Stimulated activated CD8-positive, alpha-beta memory T cell treated with anti-CD3 and anti-CD28 coated beads, Interleukin-4, amount 100 ng/mL, for 4 hours (primary cell): ENCODE results near the gene STRIP2.
"Not testable (repeated sequence)": the region's sequence is repeated elsewhere in the genome, so short reads cannot be mapped to it uniquely, and the experiment has no call there.

Source experiments
- DNase-seq, 2 donors: peaks; one replicate each; pipeline ENCODE4 v3.0.0-alpha.2; 2020; ENCODE audit warnings: low read depth in 2 of 2, low spot score in 1 of 2

The STRIP2 gene

GRCh38 chr7:129453510-129454248 lies 19.4 kb downstream of the STRIP2 start:
- DNase-seq, result no peak

DNA sequence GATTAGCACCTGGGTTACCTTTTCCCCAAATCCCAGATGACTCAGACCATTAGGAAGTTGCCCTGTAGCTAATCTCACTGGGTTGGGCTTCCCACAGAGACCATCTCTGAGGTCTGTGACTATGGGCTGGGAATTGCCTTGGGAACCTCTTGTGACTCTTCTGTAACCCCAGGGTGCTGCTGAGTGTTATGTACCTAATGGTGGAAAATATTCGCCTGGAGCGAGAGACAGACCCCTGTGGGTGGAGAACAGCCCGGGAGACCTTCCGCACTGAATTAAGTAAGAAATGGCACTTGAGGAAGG lies 20.0 kb downstream of the STRIP2 start:
- DNase-seq, result no peak

GRCh38 chr7:129456421-129456820 lies 22.2 kb downstream of the STRIP2 start:
- no peak for DNase-seq

DNA sequence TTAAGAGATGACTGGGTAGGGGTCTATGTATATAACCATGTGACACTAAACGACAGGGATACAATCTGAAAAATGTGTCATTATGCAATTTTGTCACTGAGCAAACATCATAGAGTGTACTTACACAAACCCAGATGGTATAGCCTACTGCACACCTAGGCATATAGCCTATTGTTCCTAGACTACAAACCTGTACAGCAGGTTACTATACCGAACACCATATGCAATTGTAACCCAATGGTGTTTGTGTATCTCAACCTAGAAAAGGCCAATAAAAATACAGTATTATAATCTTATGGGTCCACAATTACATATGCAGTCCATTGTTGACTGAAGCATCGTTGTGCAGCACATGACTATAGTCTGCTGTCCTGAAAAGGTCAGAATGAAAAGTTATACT lies 22.9 kb downstream of the STRIP2 start:
- no peak for DNase-seq

- no peak for DNase-seq
Observed at GRCh38 chr7:129458171-129458570, 23.9 kb downstream of the STRIP2 start.

DNA sequence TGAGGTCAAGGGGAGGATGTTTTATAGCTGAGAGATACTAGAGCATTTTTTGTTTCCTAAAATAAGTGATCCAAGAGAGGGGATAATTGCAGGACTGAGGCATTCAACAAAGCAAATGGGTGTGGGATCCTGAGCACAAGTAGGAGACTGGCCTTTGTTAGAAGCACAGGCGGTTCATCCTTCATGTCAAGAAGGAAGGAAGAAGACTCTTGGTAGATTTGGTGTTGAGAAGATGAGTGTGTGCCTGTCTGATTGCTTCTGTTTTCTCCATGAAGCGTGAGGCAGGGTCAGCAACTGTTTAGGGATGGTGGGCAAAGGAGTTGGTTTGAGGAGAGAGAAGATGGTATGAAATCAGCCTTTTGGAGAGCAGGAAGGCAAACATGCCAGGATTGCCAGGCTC lies 27.6 kb downstream of the STRIP2 start:
- DNase-seq, result no peak

GRCh38 chr7:129462420-129462819 lies 28.2 kb downstream of the STRIP2 start:
- no peak for DNase-seq

GRCh38 chr7:129464194-129464593 lies 30.0 kb downstream of the STRIP2 start:
- no peak for DNase-seq

DNA sequence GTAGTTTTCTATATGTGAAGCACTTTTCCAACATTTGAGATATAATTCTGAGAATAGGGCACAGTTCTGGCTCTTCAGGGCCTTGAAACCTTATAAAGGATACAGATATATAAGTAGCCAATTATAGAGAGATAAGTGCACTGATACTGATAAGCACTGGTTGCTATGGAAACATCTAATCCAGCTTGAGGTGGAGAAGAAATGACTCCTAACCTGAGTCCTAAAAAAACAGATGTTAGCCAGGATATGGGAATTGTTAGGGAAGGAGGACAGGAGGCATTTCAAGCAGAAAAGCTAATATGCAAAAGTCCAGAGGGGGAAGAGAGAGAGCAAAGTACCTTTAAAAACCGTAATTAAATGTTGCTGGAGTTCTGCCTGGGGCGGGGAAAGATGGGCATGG lies 30.8 kb downstream of the STRIP2 start:
- no peak for DNase-seq

- no peak for DNase-seq
Observed at GRCh38 chr7:129466796-129467195, 32.6 kb downstream of the STRIP2 start.

DNA sequence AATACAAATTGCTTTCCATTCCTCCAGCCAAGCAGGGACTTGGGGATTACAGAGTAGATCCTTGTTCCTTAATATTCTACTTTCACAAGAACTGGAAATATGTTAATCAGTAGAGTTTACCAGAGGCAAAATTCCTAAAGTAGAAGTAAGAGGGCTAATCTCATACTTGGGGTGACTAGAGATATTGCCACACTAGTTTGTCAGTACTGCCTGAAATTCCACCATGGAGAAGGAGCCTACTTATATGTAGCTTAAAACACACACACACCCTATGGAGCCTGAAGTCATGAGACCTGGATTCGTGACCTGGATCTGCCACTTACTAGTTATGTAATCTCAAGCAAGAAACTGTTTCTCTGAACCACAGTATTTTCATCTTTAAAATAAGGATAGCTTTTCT lies 33.9 kb downstream of the STRIP2 start:
- DNase-seq, result no peak

DNA sequence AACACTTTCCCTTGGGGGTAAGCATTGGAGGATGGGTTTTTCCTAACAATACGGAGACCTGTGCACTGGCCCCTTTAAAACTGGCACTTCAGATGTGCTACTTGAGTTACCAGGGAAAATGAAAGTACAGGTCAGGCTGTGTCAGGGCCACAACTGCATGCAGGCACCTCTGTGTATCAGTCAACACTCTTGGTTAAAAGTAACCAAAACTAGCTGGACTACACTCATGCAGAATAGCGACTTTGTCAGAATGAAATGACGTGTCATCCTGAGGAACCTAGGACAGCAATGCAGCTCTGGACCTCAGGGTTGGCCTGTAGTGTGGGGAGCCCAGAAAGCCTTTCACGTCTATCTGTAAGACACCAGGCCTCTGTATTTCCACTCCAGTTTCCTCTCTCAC lies 34.3 kb downstream of the STRIP2 start:
- no peak for DNase-seq

- DNase-seq, result no peak
Observed at GRCh38 chr7:129469930-129470329, 35.7 kb downstream of the STRIP2 start.

- no peak for DNase-seq
Observed at GRCh38 chr7:129470411-129470810, 36.2 kb downstream of the STRIP2 start.

DNA sequence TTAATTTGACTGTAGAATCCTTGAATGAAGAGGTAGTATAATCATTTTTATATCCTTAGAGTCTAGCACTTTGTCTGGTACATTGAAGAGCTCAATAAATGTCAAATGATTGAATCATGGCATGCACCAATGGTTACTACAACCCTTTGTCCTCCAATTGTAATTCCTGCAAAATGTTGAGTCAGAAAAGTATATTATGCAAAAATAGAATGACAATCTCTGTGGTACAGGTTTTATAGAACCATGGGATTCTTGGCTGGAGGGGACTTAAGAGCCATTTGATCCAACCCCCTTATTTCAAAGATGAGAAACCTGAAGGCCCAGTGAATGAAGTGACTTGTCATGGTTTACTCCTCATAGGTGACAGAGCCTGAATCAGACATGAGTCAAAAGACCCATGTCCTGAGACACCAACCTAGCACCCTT lies 37.2 kb downstream of the STRIP2 start:
- no peak for DNase-seq

DNA sequence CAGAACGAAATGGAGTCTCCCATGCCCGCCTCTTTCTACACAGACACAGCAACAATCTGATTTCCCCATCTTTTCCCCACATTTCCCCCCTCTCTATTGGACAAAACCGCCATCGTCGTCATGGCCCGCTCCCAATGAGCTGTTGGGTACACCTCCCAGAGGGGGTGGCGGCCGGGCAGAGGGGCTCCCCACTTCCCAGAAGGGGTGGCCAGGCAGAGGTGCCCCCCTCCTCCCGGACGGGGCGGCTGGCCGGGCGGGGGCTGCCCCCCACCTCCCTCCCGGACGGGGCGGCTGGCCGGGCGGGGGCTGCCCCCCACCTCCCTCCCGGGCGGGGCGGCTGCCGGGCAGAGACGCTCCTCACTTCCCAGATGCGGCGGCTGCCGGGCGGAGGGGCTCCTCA lies 41.7 kb downstream of the STRIP2 start:
- DNase-seq, result not testable (repeated sequence)

DNA sequence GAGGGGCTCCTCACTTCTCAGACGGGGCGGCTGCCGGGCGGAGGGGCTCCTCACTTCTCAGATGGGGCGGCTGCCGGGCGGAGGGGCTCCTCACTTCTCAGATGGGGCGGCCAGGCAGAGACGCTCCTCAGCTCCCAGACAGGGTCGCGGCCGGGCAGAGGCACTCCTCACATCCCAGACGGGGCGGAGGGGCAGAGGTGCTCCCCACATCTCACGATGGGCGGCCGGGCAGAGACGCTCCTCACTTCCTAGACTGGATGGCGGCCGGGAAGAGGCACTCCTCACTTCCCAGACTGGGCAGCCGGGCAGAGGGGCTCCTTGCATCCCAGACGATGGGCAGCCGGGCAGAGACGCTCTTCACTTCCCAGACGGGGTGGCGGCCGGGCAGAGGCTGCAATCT lies 42.2 kb downstream of the STRIP2 start:
- not testable (repeated sequence) for DNase-seq

DNA sequence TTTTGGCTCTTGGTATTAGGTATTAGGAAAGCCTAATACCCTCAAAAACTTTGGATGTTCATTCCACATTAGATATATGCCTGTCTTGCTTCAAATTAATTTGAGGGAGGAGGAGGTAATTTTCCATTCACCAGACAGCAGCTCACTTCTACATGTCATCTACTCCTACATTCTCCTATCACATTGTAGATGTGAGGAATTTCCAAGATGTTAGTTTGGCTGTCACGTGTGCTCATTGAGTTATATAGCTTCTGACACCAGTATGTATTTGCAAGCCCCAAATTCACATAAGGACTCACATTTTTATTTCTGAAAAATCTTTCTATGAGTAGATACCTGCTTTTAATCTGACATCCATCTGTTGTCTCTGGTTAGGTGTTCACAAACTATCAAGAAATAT lies 45.6 kb downstream of the STRIP2 start:
- DNase-seq, result no peak

- no peak for DNase-seq
Observed at GRCh38 chr7:129480674-129481363, 46.6 kb downstream of the STRIP2 start.

GRCh38 chr7:129481376-129481775 lies 47.1 kb downstream of the STRIP2 start:
- not testable (repeated sequence) for DNase-seq

DNA sequence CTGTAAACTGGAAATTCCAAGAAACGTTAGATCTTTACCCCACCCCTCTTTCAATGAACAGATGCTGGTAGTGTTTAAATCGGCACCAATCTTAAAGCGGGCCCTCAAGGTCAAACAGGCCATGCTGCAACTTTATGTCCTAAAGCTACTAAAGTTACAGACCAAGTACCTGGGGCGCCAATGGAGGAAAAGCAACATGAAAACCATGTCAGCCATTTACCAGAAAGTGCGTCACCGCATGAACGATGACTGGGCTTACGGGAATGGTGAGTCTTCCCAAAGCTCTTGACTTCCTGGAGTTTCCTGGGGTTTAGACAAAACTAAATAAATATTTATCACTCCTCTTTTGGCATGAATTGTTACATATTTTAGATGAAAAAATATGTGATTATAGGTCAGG lies 48.5 kb downstream of the STRIP2 start:
- DNase-seq, result no peak

- DNase-seq, result no peak
Observed at GRCh38 chr7:129489491-129489890, 55.3 kb downstream of the STRIP2 start.

DNA sequence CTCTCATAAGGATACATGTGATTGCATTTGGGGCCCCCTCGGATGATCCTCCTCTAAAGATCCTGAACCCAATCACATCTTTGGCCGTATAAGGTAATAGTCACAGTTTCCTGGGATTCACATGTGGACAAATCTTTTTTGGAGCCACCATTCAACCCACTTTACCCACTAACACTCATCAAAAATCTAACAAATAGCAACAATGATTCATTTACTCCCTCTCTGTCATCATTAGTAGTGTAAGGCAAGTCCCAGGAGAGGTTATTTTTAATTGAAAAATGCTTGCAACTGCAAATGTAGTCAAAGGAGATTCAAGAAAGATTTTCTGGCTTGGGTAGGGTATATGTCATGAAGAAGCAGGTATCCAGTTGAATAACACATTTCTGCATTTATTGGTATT lies 58.2 kb downstream of the STRIP2 start:
- no peak for DNase-seq
